ENCODE data around the gene DSG3.

DSG3 gene, protein sequence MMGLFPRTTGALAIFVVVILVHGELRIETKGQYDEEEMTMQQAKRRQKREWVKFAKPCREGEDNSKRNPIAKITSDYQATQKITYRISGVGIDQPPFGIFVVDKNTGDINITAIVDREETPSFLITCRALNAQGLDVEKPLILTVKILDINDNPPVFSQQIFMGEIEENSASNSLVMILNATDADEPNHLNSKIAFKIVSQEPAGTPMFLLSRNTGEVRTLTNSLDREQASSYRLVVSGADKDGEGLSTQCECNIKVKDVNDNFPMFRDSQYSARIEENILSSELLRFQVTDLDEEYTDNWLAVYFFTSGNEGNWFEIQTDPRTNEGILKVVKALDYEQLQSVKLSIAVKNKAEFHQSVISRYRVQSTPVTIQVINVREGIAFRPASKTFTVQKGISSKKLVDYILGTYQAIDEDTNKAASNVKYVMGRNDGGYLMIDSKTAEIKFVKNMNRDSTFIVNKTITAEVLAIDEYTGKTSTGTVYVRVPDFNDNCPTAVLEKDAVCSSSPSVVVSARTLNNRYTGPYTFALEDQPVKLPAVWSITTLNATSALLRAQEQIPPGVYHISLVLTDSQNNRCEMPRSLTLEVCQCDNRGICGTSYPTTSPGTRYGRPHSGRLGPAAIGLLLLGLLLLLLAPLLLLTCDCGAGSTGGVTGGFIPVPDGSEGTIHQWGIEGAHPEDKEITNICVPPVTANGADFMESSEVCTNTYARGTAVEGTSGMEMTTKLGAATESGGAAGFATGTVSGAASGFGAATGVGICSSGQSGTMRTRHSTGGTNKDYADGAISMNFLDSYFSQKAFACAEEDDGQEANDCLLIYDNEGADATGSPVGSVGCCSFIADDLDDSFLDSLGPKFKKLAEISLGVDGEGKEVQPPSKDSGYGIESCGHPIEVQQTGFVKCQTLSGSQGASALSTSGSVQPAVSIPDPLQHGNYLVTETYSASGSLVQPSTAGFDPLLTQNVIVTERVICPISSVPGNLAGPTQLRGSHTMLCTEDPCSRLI

DNA sequence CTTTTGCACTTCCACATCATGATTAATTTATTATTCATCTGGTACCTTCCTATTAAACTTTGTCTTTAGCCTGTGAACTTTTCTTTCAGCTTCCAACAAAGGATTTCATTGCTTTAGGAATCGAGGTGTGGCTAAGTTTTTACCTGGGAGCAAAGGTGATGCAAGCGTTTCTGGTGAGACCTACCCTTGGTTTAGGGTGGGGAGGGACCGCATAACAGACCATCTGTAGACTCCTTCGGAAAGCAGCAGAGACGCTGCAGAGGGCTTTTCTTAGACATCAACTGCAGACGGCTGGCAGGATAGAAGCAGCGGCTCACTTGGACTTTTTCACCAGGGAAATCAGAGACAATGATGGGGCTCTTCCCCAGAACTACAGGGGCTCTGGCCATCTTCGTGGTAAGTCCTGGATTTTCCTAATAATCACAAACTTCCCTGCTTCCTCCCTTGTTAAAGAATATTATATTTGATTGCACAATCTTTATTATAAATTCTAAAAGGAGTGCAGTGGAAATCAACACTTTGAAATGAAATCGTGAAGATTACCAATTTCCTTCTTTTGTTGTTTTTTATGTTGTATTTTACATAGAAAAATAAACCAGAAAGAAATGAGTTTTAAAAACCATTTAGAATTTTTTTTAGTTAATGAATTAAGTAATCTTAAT, at the start of gene DSG3:
Gene DSG3 (plus strand): TSS at position 212 of the 662 bp plus-strand sequence. CDS start 137 bp downstream, at position 349.
- TF ChIP-seq ARNT (IDR thresholded peaks at IDR 0.05) (no peak), ELF4 (IDR thresholded peaks at IDR 0.05) (no peak), FOXA1 (IDR thresholded peaks at IDR 0.05) (no peak), HDGF (IDR thresholded peaks at IDR 0.05; ENCODE audit: borderline replicate concordance) (no peak), FOXK2 (IDR thresholded peaks at IDR 0.05) (no peak), CTBP1 (IDR thresholded peaks at IDR 0.05; ENCODE audit: borderline replicate concordance) (no peak)
- CTCF ChIA-PET, result no interaction called here

DNA sequence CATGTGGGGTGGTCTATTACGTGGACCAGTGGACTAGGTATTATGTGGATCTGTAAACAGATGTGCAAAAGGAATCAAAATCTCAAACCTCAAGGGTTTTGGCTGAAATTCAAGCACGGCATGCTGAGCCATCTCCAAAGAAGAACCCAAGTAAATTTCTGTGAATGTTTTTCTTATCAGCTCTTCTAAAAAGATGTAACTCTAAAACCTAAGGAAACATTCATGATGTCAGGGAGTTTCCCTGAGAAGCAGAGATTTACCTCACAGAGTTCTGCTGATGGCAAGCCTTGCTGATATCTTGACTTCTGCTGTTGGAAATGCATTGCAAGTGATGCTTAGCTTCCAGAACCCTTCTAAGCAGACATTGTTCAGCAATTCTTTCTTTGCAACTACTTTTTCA, 49.4 kb upstream of the DSG3 start:
- ChIA-PET CTCF (no interaction called here), POLR2A (no interaction called here)
- no peak for DNase-seq (ENCODE audit: extremely low spot score)
- TF ChIP-seq SUZ12 (IDR thresholded peaks at IDR 0.05) (no peak), FOXA1 (IDR thresholded peaks at IDR 0.05) (no peak), TARDBP (IDR thresholded peaks at IDR 0.05) (no peak), FOXM1 (IDR thresholded peaks at IDR 0.05; ENCODE audit: borderline replicate concordance) (no peak), NFRKB (IDR thresholded peaks at IDR 0.05) (no peak), ZNF384 (IDR thresholded peaks at IDR 0.05) (no peak), CTBP1 (IDR thresholded peaks at IDR 0.05; ENCODE audit: borderline replicate concordance) (no peak), ARNT (IDR thresholded peaks at IDR 0.05) (no peak), ELF4 (IDR thresholded peaks at IDR 0.05) (no peak), BHLHE40 (IDR thresholded peaks at IDR 0.05; ENCODE audit: borderline replicate concordance) (no peak), L3MBTL2 (conservative IDR thresholded peaks at IDR 0.05) (no peak), HDGF (IDR thresholded peaks at IDR 0.05; ENCODE audit: borderline replicate concordance) (no peak), LEF1 (IDR thresholded peaks at IDR 0.05; ENCODE audit: borderline replicate concordance) (no peak), FOXK2 (IDR thresholded peaks at IDR 0.05) (no peak), SP1 (IDR thresholded peaks at IDR 0.05) (no peak)
- TF ChIP-seq, protein P1, sequence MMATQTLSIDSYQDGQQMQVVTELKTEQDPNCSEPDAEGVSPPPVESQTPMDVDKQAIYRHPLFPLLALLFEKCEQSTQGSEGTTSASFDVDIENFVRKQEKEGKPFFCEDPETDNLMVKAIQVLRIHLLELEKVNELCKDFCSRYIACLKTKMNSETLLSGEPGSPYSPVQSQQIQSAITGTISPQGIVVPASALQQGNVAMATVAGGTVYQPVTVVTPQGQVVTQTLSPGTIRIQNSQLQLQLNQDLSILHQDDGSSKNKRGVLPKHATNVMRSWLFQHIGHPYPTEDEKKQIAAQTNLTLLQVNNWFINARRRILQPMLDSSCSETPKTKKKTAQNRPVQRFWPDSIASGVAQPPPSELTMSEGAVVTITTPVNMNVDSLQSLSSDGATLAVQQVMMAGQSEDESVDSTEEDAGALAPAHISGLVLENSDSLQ (IDR thresholded peaks at IDR 0.05), result no peak

More for the DNA sequence above, at the start of gene DSG3:
- POLR2A ChIA-PET, result no interaction called here
- peak; percentile 22 for DNase-seq (ENCODE audit: extremely low spot score)

DNA sequence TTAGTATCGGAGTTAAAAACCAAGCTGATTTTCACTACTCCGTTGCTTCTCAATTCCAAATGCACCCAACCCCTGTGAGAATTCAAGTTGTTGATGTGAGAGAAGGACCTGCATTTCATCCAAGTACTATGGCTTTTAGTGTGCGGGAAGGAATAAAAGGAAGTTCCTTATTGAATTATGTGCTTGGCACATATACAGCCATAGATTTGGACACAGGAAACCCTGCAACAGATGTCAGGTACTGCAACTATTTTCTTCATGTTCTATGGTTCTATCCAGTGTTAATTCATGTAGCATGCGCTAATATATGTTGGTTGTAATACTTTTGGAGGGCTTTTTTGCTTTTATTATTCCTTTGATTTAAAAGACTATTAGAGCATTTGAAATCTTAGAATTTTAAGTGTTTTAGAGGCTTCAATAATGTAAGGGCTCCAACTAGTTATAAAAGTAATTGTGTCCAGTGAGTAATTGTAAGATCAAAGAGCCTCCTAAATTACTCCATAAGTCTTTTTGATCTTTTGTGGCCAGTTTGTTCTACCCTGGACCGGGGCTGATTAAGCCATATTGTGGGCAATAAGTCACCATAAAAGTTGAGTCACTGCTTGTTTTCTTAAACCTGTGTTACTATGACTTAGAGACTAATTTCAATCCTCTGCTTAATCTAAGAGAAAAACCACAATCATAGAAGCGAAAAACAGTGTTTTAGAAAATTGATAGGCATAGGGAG, 48.1 kb upstream of the DSG3 start:
- TF ChIP-seq ELF4 (IDR thresholded peaks at IDR 0.05) (no peak), ARNT (IDR thresholded peaks at IDR 0.05) (no peak), LEF1 (IDR thresholded peaks at IDR 0.05; ENCODE audit: borderline replicate concordance) (no peak), BHLHE40 (IDR thresholded peaks at IDR 0.05; ENCODE audit: borderline replicate concordance) (no peak), HDGF (IDR thresholded peaks at IDR 0.05; ENCODE audit: borderline replicate concordance) (no peak), SUZ12 (IDR thresholded peaks at IDR 0.05) (no peak), FOXA1 (IDR thresholded peaks at IDR 0.05) (no peak), L3MBTL2 (conservative IDR thresholded peaks at IDR 0.05) (no peak), TARDBP (IDR thresholded peaks at IDR 0.05) (no peak), NFRKB (IDR thresholded peaks at IDR 0.05) (no peak), FOXK2 (IDR thresholded peaks at IDR 0.05) (no peak), ZNF384 (IDR thresholded peaks at IDR 0.05) (no peak)
- TF ChIP-seq, protein P1 (IDR thresholded peaks at IDR 0.05), result no peak
- ChIA-PET POLR2A (no interaction called here), CTCF (no interaction called here)
- DNase-seq (ENCODE audit: extremely low spot score), result no peak

DNA sequence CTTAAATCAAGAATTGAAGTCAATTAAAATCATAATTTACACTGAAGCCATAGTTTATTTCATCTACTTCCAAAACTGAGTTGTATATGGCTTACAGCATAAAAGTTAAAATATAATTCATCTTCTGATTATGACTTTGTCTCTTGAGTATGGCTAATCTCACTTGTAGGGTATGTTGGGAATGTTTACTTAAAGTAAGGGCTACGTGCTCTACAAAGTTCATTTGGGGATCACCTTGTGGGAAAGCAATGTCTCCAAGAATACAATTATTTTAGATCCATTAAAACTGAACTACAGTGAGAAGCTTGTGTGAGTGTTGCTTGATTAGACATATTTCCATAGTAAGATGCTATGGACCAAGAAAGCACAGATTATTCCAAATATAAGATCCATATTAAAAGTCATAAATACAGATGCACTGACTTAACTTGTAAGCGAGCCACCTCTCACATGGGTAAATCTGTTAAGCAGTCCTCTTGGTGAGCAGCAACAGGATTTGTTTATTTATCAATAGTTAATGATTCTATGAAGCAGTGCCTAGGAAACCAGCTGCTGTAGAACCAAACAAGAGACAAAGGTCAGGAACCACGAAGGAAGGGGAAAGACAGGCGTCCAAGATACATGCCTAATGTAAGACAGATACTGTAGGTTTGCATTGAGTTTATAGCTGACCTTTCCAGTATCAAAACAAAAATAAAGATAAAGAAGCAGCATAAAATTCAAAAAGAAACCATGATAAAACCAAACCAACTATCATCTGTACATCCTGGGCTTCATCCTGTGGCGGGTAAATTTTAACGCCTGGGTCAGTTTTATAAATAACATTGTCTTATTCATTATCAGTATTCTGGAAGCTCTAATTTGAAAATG, 46.1 kb upstream of the DSG3 start:
- no peak for DNase-seq (ENCODE audit: extremely low spot score)
- no peak for TF ChIP-seq ZNF384 (IDR thresholded peaks at IDR 0.05)
- no peak for TF ChIP-seq NFRKB (IDR thresholded peaks at IDR 0.05)
- TF ChIP-seq, protein P1 (IDR thresholded peaks at IDR 0.05), result no peak
- TF ChIP-seq TARDBP (IDR thresholded peaks at IDR 0.05), result no peak
- TF ChIP-seq L3MBTL2 (conservative IDR thresholded peaks at IDR 0.05), result no peak
- no peak for TF ChIP-seq ELF4 (IDR thresholded peaks at IDR 0.05)
- no peak for TF ChIP-seq HDGF (IDR thresholded peaks at IDR 0.05; ENCODE audit: borderline replicate concordance)
- CTCF ChIA-PET, result interaction anchor here (1.0 to 2.1 kb wide), 2 partner anchors 10 to 23 kb away, joined by 4 to 11 read pairs; no protein-coding TSS in a partner anchor
- POLR2A ChIA-PET, result interaction anchor here (0.7 to 0.8 kb wide), 2 partner anchors 298 to 542 kb away, joined by 3 to 4 read pairs; partner anchors contain the start of gene TRAPPC8
